Spleen (tissue), 7 donors: Measurements from ENCODE around the gene KREMEN2.

Experiments used
- CTCF ChIP-seq, 11 experiments: fragments of 200-600 bp in 7 of 11; fragments of 450-650 bp in 4 of 11; sonication (generic) in 4 of 11; IDR thresholded peaks in 8 of 11; conservative IDR thresholded peaks in 3 of 11; 1 replicate in 7 of 11; 2 replicates in 4 of 11; pipeline versions ENCODE4 v1.4.0 to v1.8.0; 2016 to 2021; ENCODE audit warnings: antibody characterized with exemption in 11 of 11, inconsistent platforms in 4 of 11, mild to moderate bottlenecking in 1 of 11
- POLR2A ChIP-seq, 3 donors: fragments of 450-650 bp; IDR thresholded peaks; one replicate each; pipeline ENCODE4 v1.5.1; 2017; ENCODE audit warnings: antibody characterized with exemption in 3 of 3, mild to moderate bottlenecking in 1 of 3
- POLR2AphosphoS5 ChIP-seq, 3 donors: sonication (generic); formaldehyde crosslinking; IDR thresholded peaks; one replicate each; pipeline ENCODE4 v1.5.1; 2017; ENCODE audit warnings: antibody characterized with exemption in 3 of 3
- donor health status: DM: no; HTN: no; CAD: no; lungs with moderate emphysema.
- donor health status: DM: no; HTN: no; CAD: no.
- donor health status: DM: no; HTN: no; CAD: no.

DNA sequence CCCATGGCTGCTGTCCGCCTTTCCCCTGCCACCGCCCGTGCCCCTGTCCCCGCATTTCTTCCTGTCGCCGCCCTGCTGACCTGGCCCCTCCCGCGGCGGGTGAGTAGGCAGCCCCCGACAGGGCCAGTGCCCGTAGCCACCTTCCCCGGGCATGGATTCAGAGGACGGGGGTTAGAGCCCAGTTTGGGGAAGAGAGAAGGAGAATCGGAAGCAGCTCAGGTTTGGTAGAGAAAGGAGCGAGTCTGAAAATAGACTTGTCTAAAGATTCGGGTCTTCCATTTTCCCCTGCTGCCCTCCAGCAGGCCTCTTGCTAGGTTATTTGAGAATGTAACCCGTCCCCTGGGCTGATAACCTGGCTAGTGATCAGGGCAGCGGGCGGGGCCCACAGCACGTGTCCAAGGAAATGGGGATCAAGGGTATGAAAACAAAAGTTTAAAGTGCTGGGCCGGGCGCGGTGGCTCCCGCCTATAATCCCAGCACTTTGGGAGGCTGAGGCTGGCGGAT lies 40.8 kb downstream of the KREMEN2 start:
- TF ChIP-seq CTCF (IDR thresholded peaks at IDR 0.05 in 8 of 11, conservative IDR thresholded peaks at IDR 0.05 in 3 of 11) (no peak), POLR2AphosphoS5 (IDR thresholded peaks at IDR 0.05) (peak in 1 of 3 donors; percentile 37), POLR2A (IDR thresholded peaks at IDR 0.05) (no peak)
